Tracheal epithelial cell (primary cell): ENCODE measurements around the gene DNAJC9. TPM values are rescaled to one million over a fixed set of nuclear protein-coding genes. Genes with fewer than 3 reads are reported as not detected.

Experiments used
- total RNA-seq: library from RNA; depleted of rRNA; stranded (reverse); fragments of >200 nt; gene quantifications from 2 replicates; pipeline ENCODE4 v1.2.1, GENCODE V29; 2014

Gene DNAJC9, protein sequence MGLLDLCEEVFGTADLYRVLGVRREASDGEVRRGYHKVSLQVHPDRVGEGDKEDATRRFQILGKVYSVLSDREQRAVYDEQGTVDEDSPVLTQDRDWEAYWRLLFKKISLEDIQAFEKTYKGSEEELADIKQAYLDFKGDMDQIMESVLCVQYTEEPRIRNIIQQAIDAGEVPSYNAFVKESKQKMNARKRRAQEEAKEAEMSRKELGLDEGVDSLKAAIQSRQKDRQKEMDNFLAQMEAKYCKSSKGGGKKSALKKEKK
- 21.7 and 30.4 TPM in 2 replicates for total RNA-seq

DNA sequence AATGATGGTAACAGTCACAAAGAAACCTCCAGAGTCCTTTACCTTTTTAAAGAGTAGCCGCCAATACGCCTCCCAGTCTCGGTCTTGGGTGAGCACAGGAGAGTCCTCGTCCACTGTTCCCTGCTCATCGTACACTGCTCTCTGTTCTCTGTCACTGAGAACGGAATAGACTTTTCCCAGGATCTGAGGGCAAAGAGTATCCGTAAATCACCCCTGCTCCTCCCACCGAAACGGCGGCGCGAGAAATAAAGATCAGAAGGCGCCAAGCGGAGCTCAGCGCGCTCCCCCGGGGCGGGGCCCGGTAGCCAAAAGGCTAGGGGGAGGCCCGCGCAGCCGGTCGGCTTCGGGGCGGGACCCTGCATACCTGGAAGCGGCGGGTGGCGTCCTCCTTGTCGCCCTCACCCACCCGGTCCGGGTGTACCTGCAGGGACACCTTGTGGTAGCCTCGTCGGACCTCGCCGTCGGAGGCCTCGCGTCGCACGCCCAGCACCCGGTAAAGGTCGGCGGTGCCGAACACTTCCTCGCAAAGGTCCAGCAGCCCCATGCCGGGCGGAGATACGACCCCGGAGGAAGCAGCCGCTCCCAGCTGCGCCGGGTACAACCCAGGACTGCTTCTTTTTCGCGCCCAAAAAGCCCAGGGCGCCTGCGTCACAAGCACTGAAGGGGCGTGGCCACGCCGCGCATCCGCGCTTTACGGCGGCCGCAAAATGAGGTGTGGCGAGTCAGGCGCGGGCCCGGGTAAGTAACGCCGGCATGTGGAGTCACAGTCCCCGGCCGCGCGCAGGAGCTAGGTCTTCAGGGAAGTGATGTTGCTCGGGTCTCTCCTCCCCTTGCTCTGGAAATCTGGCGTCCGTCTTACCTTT, at the start of gene DNAJC9:
Gene DNAJC9 (minus strand): TSS at position 610 of the 863 bp plus-strand sequence. CDS start 66 bp downstream, at position 544.

DNA sequence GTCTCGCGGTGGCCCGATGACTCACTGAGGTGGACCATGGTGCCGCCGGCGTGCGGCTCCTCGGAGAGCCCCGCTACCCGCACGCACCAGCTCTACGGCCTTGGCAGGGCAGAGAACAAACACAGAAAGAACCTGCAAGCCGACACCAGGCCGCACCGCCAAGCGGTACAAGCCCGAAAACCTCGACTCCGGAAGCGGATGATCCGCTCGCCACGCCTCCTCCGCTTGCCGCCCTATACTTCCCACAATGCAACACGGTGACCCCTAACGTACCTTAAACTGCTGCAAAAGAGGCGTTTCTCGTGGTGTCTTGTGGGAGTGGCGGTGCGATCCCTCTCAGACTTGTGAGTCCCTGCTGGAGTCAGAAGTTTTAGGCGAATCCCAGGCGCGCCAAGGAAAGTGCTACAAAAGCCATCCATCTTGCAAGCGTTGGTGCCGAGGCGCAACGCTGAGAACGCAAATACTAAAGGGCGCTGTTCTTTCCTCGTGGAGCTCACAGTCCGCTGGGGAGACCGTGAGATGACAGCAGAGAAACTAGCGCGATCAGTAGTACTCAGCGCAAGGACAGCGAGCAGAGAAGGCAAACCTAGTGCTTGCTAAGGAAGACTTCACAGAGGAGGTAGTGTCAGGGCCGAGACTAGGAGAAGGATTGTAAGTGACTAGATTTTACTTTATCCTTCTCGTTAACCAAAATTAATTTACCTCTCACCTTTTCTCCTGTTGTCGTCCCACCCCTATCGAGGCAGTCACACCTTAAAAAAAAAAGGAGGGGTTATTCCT, 5.6 kb upstream of the DNAJC9 start, which contains the start of gene MRPS16:
Gene MRPS16 (minus strand): TSS at position 200 of the 780 bp plus-strand sequence. CDS start 162 bp downstream, at position 38.

Other genes starting within 250 kb of the DNAJC9 start
- 168 and 254 TPM in 2 replicates for gene P4HA1, start 150.4 kb downstream of the DNAJC9 start, total RNA-seq
- gene NUDT13, start 136.8 kb downstream of the DNAJC9 start, total RNA-seq = 0.72 and 1.3 TPM in 2 replicates
- 16.4 and 21.2 TPM in 2 replicates for gene ECD, start 79.2 kb downstream of the DNAJC9 start, total RNA-seq
- gene FAM149B1, start 79.1 kb downstream of the DNAJC9 start, total RNA-seq = 11.7 and 17.1 TPM in 2 replicates
- gene MRPS16, start 5.4 kb upstream of the DNAJC9 start, total RNA-seq = 69.4 and 85.5 TPM in 2 replicates
- 0.96 and 1.3 TPM in 2 replicates for gene CFAP70, start 111.6 kb upstream of the DNAJC9 start, total RNA-seq
- 109 and 124 TPM in 2 replicates for gene ANXA7, start 166.8 kb upstream of the DNAJC9 start, total RNA-seq
- 0.24 and 0.85 TPM in 2 replicates for gene MSS51, start 186.3 kb upstream of the DNAJC9 start, total RNA-seq
- gene PPP3CB, start 248.8 kb upstream of the DNAJC9 start, total RNA-seq = 19.2 and 19.8 TPM in 2 replicates